AG08396 (cell line): Measurements from ENCODE around the gene VAPB.
"Not testable (repeated sequence)": the region's sequence is repeated elsewhere in the genome, so short reads cannot be mapped to it uniquely, and the experiment has no call there.

Experiments used
- DNase-seq: peaks from one replicate; pipeline ENCODE4 v3.0.0; 2012; ENCODE audit warnings: low spot score, mixed read lengths

Gene VAPB

DNA sequence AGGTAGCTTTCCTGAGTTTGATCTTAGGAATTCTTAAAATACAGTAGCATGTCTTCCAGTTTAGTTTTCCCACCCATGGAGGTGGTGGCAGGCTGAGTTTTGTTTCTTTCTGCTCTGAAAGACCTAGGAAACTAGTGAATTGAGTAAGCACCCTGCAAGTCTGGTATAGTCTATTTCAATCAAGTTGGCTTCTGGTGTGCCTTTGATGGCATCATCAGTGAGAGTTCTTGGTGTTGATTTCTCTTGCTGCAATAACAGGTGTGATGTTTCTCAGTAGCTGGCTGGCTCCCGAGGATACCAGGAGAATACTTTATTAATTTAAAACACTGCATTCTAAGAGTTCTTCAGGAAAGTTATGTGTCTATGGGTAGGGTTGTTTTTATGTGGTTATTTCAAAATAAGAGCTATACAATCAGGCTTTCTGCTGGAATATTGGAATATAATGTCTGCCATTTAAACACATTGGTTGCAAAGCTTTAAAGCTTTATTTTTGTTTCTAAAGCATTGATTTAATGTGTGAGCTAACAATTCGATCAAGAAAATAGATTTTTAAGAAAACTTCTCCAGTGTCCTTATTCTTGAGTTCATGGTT is 19.0 kb downstream of the VAPB start:
- DNase-seq = no peak

DNA sequence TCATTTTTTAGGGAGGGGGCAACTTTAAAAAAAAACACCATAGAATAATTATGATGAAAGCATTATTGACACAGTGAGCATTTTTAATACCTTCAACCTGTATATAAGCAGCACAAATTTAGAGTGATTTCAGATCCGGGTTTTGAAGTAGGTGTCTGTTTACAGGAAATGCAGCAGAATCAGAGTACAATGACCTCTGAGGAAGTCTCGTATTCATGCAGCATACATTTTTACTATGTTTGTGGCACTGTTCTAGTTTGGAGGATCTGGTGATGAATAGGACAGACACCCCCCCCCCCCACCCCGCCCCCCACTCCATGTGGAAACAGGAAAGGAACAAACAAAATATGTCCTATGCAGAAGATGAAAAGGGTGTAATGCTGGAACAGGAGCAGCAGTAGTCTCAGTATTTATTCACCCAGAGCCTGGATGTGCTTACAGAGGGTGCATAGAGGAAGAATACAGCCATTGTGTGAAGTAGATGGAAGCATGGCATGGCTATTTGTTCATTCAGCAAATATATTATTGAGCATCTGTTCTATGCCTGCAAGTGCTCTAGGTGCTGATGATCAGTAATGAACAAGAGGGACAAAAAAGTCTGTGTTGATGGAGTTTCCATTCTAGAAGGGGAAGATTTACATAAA is 19.7 kb downstream of the VAPB start:
- DNase-seq = no peak

GRCh38 chr20:58414216-58414615 is 25.2 kb downstream of the VAPB start:
- DNase-seq = not testable (repeated sequence)

DNA sequence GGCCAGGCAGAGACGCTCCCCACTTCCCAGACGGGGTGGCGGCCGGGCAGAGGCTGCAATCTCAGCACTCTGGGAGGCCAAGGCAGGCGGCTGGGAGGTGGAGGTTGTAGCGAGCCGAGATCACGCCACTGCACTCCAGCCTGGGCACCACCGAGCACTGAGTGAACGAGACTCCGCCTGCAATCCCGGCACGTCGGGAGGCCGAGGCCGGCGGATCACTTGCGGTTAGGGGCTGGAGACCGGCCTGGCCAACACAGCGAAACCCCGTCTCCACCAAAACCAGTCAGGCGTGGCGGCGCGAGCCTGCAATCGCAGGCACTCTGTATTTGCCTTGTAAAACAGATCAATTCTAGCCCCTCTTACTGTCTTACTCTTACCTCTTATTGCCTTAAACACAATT is 25.8 kb downstream of the VAPB start:
- DNase-seq = not testable (repeated sequence)

GRCh38 chr20:58416057-58416456 is 27.0 kb downstream of the VAPB start:
- no peak for DNase-seq

DNA sequence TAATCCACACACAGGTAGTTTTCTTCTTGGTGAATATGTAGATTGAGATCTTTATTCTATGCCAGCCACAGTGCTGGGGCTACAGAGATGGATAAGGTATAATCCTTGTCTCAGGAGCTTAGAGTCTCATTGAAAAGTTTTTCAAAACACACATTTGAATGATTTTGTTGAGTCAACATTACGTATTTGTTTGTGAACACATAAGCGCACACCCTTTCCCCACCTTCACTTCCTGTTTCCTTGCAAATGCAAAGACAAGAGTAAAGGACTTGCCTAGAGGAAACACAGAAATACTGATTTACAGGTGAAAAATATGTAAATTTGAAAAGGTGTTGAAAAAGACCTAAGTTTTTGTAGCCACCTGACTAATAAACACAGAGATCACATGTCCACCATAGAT is 27.8 kb downstream of the VAPB start:
- no peak for DNase-seq

GRCh38 chr20:58417438-58417837 is 28.4 kb downstream of the VAPB start:
- no peak for DNase-seq

GRCh38 chr20:58418949-58419748 is 30.1 kb downstream of the VAPB start:
- no peak for DNase-seq

GRCh38 chr20:58420798-58421496 is 31.9 kb downstream of the VAPB start:
- DNase-seq = peak; percentile 79

DNA sequence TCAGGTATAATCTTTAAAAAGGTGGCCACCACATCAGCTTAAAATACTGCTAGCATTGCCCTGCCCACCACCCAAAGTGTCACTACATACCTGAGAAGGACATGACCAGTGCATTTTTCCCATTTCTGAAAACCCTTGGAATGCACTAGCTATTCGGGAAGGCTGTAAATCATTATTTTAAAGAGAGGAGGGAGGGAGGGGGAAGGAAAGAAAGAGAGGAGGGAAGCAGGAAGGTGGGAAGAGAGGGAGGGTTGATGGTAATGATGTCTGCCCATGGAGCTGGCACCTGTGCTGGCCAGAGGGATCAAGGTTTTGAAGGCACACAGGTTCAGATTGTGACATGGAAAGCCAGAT is 32.4 kb downstream of the VAPB start:
- no peak for DNase-seq

DNA sequence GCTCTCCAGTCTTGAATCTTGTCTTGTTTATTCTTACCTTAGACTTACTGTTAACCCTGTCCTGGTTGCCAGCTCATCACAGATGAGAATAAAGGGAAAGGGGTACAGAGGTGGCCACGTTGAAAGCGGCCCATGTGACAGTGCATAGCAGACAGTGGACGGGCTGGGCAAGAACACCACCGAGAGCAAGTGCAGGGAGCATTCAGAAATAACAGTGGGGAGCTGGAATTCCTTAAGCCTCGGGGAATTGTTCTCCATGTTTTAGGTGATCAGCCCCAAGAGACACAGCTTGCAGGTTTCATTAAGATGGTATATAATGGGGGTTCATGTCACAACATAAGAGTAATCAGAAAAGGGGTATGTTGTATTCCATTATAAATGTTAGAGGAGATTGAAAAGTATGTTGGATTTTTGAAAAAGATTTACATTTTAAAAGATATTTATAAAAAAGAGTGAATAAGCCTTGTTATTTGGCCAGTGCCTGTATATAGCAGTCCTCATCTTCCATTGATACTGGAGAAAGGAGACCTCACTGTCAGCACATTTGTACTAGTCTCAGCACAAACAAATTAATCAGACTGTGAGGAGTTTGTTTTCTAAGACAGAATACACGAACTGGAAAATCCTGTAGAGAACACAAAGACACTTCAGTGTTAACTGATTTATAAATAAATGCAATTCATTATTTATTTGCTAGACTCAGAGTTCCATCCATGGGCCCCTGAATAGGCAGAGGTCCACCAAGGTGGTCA is 35.4 kb downstream of the VAPB start:
- no peak for DNase-seq

- not testable (repeated sequence) for DNase-seq
Measured at GRCh38 chr20:58427571-58427970, 38.5 kb downstream of the VAPB start.

- no peak for DNase-seq
Measured at GRCh38 chr20:58428364-58428763, 39.3 kb downstream of the VAPB start.

GRCh38 chr20:58429303-58429702 is 40.3 kb downstream of the VAPB start:
- DNase-seq = no peak

DNA sequence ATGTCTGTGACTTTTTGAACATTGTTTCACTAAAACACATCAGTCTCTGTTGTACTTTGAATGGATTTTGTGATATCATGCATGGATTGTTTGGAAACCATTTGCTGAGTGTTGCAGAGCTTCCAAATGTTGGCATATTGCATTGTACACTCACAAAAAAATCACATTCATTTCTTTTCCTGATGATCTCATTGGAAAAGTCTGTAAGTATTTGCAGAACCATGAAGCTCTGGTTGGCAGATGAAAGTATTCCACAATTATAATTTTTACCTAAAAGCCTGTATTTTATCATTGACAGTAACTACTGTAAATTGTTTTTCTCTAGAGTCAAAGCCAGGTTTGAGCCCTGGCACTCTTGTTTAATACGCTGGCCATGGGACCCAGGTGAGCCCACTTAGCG is 42.1 kb downstream of the VAPB start:
- peak; percentile 26 for DNase-seq

DNA sequence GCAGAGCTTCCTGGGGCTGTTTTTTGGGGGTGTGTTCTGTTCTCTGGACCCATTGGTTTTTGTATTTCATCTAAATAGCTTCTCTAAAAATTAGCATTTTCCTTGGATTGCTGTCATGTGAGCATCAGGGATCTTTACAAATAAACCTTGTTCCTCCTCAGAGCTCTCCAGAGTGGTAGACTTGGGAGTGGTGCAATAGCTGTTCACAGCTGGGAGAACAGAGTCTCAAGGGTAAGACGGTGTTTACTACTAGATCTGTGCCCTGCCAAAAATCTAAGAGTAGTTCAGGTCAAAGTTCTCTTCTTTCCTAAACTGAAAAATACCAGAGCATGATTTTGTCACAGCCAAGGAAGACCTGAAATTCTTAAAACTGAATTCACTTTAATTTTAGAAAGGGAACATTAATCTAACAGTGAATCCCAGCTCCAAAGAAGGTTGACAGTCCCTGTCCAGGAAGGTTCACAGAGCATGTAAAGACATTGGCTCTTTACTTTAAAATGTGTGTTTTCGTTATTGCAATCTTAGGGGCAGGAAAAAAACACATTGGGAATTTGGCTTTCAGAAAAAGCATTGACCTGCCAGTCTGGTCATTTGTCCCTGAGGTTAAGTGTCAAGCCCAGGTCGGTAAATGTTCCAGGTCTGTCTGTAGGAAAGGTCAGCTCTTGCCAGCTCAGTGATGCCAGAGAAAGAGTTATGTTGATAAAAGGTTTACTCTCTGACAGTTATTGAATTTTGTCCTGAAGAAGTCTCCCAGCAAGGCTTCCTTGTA is 43.3 kb downstream of the VAPB start:
- peak; percentile 61 for DNase-seq

DNA sequence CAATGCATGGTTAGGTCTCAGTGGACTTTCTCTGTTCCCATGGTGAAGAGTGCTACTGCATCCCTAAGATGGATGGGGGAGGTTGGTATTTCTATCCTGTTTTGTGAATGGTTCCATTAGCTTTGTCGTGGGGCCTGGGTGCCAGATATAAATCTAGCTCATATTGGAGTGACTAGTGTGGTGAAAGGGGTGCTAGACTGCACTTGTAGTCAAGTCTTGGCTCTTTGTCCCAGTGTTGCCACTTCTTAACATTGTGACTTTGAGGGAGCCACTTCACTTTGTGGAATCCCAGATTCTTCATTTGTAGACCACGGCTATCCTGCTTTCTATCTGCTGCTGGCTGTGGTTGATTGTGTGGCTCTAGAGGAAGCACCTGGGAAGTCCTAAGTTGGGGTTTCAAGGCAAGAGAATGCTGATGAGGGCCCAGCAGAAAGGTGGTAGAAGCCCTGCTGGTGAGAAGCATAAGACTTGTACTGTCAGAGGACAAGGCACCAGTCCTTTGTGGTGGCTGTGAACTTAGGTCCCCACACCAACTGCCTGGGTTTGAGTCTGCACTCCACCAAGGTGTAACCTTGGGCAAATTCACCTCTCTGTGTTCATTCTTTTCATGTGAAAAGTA is 44.1 kb downstream of the VAPB start:
- no peak for DNase-seq

DNA sequence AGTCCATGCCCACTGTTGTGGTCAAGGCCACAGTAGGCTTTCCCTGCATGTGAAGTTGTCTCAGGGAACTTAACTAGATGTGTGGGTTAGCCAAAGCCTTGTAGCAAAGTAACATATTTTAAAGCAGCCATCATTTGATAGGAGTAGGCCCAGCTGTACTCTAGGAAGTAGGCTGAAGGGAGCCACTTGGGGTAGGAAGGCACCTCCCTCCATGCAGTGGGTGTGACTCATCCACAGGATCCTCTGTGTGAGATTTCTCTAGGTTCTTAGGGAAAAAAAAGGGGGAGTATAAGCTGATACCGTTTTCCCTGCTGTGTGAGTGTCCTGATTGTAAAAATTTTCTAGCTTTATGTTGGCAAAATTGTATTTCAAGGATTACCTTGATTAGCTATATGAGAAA is 44.7 kb downstream of the VAPB start:
- peak; percentile 73 for DNase-seq

DNA sequence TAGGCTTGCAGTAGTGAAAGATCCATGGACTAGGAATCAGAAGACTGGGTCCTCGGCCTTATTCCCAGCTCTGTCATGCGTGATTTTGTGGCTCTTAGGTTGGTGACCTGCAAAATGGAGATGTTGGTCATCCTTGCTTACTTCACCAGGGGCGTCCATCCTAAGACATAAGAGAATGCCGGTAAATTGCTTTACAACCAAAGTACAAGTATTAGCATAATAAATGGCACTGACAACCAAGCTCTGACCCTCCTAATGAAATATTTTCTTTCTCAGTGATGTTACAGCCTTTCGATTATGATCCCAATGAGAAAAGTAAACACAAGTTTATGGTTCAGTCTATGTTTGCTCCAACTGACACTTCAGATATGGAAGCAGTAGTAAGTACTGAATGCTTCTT is 45.3 kb downstream of the VAPB start:
- DNase-seq = no peak

- DNase-seq = no peak
Measured at GRCh38 chr20:58435237-58435636, 46.2 kb downstream of the VAPB start.
